Tibial artery (tissue), 4 donors: Measurements from ENCODE around the gene APBA2.
A peak's percentile ranks its signal among the peaks of the same experiment; 100 is the strongest.

ENCODE experiments used
- DNase-seq, 2 donors: peaks; one replicate each; pipeline ENCODE4 v3.0.0-alpha.2; 2019
- H3K27ac ChIP-seq, 2 donors: fragments of 200-600 bp; sonication (generic) in 1 of 2; 1 replicate in 1 of 2; 2 replicates in 1 of 2; pipeline ENCODE4 v1.5.1; 2018 to 2019; ENCODE audit warnings: mild to moderate bottlenecking in 1 of 2
- H3K27me3 ChIP-seq, 2 donors: fragments of 200-600 bp; sonication (generic) in 1 of 2; one replicate each; pipeline versions ENCODE4 v1.5.1 to v1.6.0; 2016 to 2019
- H3K36me3 ChIP-seq, 3 donors: fragments of 200-600 bp; sonication (generic) in 2 of 3; one replicate each; pipeline ENCODE4 v1.5.1; 2016 to 2019; ENCODE audit warnings: mild to moderate bottlenecking in 2 of 3
- H3K4me1 ChIP-seq, 4 donors: fragments of 200-600 bp; sonication (generic) in 2 of 4; 1 replicate in 3 of 4; 2 replicates in 1 of 4; pipeline ENCODE4 v1.5.1; 2016 to 2019
- H3K4me3 ChIP-seq, 2 donors: fragments of 200-600 bp; sonication (generic) in 1 of 2; 1 replicate in 1 of 2; 2 replicates in 1 of 2; pipeline ENCODE4 v1.5.1; 2018 to 2019; ENCODE audit warnings: mild to moderate bottlenecking in 2 of 2
- H3K9me3 ChIP-seq, 3 donors: fragments of 200-600 bp; sonication (generic) in 1 of 3; one replicate each; pipeline ENCODE4 v1.5.1; 2016 to 2019
- intact Hi-C: fragments of 100-400 bp; cut with DNase I; formaldehyde crosslinking; loops from one replicate; pipeline ENCODE4 v1.15.0; 2023; ENCODE audit warnings: low total_unique reads
- TF ChIP-seq, protein P1 (sequence below), 2 experiments: fragments of 200-600 bp in 1 of 2; fragments of 450-650 bp in 1 of 2; IDR thresholded peaks; one replicate each; pipeline ENCODE4 v1.5.1; 2017 to 2019; ENCODE audit warnings: antibody characterized with exemption in 2 of 2, mild to moderate bottlenecking in 1 of 2, moderate library complexity in 1 of 2

Gene APBA2

DNA sequence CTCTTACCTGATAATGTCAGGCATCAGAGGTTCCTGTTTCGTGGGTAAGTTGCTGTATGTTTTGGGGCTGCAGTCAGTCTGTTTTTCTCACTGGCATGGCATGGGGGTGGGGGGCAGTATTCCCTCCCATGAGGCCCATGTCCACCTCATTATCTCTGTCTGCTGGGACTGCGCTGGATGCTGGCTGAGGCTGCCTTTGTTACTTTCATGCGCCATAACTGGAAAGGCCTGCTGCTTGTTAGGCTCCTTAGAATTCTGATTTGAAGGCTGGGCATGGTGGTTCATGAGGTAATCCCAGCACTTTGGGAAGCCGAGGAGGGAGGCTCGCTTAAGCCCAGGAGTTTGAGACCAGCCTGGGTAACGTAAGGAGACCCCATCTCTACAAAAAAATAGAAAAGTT lies 9.8 kb downstream of the APBA2 start:
- intact Hi-C loops: no loop called here
- H3K4me1 ChIP-seq: no peaks in the 10 kb centered on the region
- no peak for DNase-seq
- TF ChIP-seq, protein P1, sequence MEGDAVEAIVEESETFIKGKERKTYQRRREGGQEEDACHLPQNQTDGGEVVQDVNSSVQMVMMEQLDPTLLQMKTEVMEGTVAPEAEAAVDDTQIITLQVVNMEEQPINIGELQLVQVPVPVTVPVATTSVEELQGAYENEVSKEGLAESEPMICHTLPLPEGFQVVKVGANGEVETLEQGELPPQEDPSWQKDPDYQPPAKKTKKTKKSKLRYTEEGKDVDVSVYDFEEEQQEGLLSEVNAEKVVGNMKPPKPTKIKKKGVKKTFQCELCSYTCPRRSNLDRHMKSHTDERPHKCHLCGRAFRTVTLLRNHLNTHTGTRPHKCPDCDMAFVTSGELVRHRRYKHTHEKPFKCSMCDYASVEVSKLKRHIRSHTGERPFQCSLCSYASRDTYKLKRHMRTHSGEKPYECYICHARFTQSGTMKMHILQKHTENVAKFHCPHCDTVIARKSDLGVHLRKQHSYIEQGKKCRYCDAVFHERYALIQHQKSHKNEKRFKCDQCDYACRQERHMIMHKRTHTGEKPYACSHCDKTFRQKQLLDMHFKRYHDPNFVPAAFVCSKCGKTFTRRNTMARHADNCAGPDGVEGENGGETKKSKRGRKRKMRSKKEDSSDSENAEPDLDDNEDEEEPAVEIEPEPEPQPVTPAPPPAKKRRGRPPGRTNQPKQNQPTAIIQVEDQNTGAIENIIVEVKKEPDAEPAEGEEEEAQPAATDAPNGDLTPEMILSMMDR (IDR thresholded peaks at IDR 0.05): no peak
- H3K4me3 ChIP-seq: no peak overlapping the region
- no peaks in the 10 kb centered on the region for H3K36me3 ChIP-seq
- no peak overlapping the region for H3K27ac ChIP-seq
- H3K27me3 ChIP-seq: no peaks in the 10 kb centered on the region
- no peaks in the 10 kb centered on the region for H3K9me3 ChIP-seq

DNA sequence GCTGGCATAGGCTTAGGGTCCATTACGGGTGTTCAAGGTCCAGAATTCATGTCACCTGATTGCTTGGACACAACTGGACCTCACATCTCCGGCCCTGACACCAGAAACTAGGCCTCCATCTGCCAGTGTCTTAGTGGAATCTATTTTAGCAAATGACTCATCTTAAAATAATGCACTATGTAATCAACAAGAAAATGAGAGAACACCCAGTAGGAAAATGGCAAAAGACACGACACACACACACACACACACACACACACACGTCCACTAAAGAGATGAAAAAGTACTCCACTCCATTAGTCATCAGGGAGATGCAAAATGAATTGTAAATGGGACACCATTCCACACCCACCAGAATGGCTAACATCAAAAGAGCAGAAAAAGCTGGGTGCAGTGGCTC lies 11.2 kb downstream of the APBA2 start:
- H3K36me3 ChIP-seq: no peaks in the 10 kb centered on the region
- no peak overlapping the region for H3K4me3 ChIP-seq
- DNase-seq: no peak
- no peaks in the 10 kb centered on the region for H3K4me1 ChIP-seq
- no peaks in the 10 kb centered on the region for H3K9me3 ChIP-seq
- TF ChIP-seq, protein P1 (IDR thresholded peaks at IDR 0.05): no peak
- no peak overlapping the region for H3K27ac ChIP-seq
- peaks cover 0 to 3% of the 10 kb centered on the region in 2 donors for H3K27me3 ChIP-seq
- intact Hi-C loops: no loop called here

DNA sequence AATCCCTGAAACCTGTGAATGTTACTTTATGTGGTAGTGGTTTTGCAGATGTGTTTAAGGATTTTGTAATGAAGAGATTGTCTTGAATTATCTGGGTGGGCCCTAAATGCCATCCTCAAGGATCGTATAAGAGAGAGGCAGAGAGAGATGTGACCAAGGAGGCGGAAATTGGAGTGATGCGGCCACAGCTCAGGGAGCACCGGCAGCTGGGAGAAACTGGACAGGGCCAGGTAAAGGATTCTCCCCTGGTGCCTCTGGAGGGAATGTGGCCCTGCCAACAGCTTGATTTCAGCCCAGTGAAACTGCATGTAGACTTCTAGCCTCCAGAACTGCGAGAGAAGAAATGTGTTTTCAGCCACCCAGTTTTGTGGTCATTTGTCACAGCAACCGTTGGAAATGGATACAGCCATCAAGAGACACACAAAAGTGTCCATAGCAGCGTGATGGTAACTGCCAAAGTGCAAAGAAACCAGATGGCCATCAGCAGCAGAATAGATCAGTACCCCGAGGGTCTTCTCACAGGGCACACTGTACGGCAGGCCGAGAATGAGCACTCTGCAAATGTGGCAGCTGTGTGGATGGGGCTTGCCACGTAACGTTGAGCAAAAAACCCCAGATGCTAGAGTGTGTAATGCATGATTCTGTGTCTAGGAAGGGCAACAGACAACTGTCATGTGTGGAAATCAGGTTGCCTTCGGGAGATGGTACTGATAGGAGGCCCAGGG lies 12.2 kb downstream of the APBA2 start:
- H3K9me3 ChIP-seq: no peaks in the 10 kb centered on the region
- no peak overlapping the region for H3K4me3 ChIP-seq
- TF ChIP-seq, protein P1 (IDR thresholded peaks at IDR 0.05): no peak
- H3K27ac ChIP-seq: no peak overlapping the region
- intact Hi-C loops: no loop called here
- no peaks in the 10 kb centered on the region for H3K4me1 ChIP-seq
- no peaks in the 10 kb centered on the region for H3K36me3 ChIP-seq
- peaks cover 0 to 5% of the 10 kb centered on the region in 2 donors for H3K27me3 ChIP-seq
- DNase-seq: no peak

DNA sequence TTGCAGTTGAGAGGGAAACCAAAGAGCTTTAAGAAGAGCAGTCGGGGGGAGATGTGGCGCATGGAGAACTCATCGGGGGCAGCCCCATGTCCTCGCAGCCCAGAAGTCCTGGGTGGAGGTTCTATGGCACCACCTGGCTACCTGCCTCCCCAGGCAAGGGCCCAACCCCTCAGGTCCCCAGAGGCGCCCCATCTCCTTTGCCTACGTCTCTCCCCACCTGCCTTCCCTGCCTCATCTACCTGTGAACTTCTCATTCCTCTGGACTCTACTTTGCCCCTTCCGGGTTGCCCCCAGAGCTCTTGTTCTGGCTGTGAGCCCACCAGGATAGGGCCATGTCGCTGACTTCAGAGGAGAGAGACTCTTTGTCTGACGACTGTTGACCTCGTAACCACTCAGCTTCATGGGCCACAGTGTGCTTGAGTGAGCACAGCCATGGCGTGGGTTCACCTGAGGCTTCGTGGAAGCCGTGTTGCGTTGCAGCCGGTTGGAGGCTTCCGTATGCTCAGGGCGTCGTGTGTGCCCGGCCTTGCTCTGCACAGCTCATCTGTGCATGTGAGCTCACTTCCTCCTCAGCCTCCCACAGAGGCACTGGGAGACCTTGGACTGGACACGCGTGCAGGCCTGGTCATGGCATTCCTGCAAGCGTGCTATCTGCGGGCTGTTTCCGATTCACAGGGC lies 13.4 kb downstream of the APBA2 start:
- Histone ChIP-seq H3K4me3 (no peak overlapping the region), H3K9me3 (no peaks in the 10 kb centered on the region), H3K27ac (no peak overlapping the region), H3K27me3 (peaks cover 0 to 5% of the 10 kb centered on the region in 2 donors), H3K4me1 (no peaks in the 10 kb centered on the region), H3K36me3 (no peaks in the 10 kb centered on the region)
- DNase-seq: no peak
- intact Hi-C loops: no loop called here
- TF ChIP-seq, protein P1 (IDR thresholded peaks at IDR 0.05): no peak

DNA sequence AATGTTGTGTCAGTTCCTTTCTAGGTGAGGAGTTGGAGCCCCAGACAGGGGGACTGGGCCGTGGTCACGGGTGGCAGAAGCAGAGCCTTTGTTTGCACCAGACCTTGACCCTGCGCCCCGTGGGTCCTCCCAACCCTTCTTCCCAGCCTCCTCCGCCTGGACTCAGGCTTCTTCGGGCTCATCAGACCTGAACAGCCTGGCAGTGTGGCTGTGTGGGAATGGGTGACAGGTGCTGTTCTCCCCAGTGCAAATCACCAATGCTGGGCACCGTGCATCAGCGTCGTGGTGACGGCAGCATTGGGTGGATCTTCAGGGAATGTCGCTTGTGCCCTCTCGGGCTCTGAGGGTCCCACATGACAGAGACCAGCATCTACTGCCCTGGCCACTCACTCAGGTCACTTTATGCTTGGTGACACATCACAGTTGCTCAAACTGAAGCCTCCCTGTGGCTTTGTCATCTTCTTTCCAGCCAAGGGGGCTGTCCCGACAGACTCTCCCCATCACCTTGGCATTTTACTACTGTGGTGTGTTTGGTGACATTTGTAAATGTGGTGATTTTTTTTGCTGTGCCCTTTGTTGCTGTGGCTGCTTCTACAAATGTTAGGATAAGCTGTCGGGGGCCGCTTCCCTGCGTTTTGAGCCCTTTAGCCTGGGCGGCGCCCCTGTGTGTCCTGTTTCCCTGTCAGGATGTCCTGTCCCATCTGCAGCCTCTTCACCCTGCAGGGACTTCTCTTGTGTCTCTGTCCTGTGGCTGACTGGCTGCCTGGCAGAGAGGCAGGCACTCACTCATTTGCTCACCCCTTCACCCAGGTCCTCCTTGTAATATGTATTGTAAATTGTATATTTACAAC lies 14.5 kb downstream of the APBA2 start:
- Histone ChIP-seq H3K9me3 (no peaks in the 10 kb centered on the region), H3K36me3 (no peaks in the 10 kb centered on the region), H3K27ac (no peak overlapping the region), H3K27me3 (peaks cover 0 to 5% of the 10 kb centered on the region in 2 donors), H3K4me3 (no peak overlapping the region), H3K4me1 (no peaks in the 10 kb centered on the region)
- TF ChIP-seq, protein P1 (IDR thresholded peaks at IDR 0.05): no peak
- intact Hi-C loops: no loop called here
- peak in 1 of 2 donors; percentile 51 for DNase-seq
